ENCODE data around the gene PARP3. TPM values are rescaled to one million over a fixed set of nuclear protein-coding genes. Genes with fewer than 3 reads are reported as not detected.
A peak's percentile ranks its signal among the peaks of the same experiment; 100 is the strongest.

The PARP3 gene
- polyA plus RNA-seq, 2 of the 4 experiments (the other 2 are of a cell fraction), result 7.6 to 11.0 TPM

- DNase-seq (ENCODE audit: low read depth in 1 of 2, low spot score in 1 of 2) (no peak), ATAC-seq (no peak), FAIRE-seq (no peak)
- no peak for TF ChIP-seq JUN (IDR thresholded peaks at IDR 0.05)
- TF ChIP-seq HOXB5 (CRISPR knock-in tag; IDR thresholded peaks at IDR 0.05), result no peak
- no peak for TF ChIP-seq ATOH8 (CRISPR knock-in tag; IDR thresholded peaks at IDR 0.05; ENCODE audit: low read depth)
- no peak for TF ChIP-seq RCOR1 (IDR thresholded peaks at IDR 0.05; ENCODE audit: low read depth, low read length)
- TF ChIP-seq ZSCAN20 (CRISPR knock-in tag; IDR thresholded peaks at IDR 0.05), result no peak
- no peak for TF ChIP-seq FOXS1 (CRISPR knock-in tag; IDR thresholded peaks at IDR 0.05)
- no peak for TF ChIP-seq KDM1A (IDR thresholded peaks at IDR 0.05; ENCODE audit: low read depth)
- TF ChIP-seq EHMT2 (IDR thresholded peaks at IDR 0.05; ENCODE audit: low read depth), result no peak
- no peak for TF ChIP-seq HMGXB4 (CRISPR knock-in tag; IDR thresholded peaks at IDR 0.05; ENCODE audit: borderline replicate concordance)
- no peak for TF ChIP-seq KDM5A (IDR thresholded peaks at IDR 0.05)
- peaks cover 32% of the 10 kb centered on the region for H3K4me1 ChIP-seq
- H3K27ac ChIP-seq, result peak overlapping the region; percentile 80 to 97
- peak overlapping the region; percentile 74 for H3K4me2 ChIP-seq
- peak overlapping the region; percentile 51 for H3K4me3 ChIP-seq
- POLR2A ChIA-PET, result interaction anchor here (0.6 to 3.3 kb wide), 6 partner anchors 8 to 171 kb away, joined by 3 to 32 read pairs (median 9); partner anchors contain the start of genes ABHD14B and RPL29
- WGBS (ENCODE audit: missing lambda C conversion rate), result 72% methylated on average over 19 of the region's 22 CpGs
- CTCF ChIA-PET, result interaction anchor here (0.7 to 5.0 kb wide), 7 partner anchors 12 to 56 kb away, joined by 3 to 53 read pairs (median 6); partner anchors contain the start of genes ABHD14A, ABHD14B, PARP3 and RRP9
- H3K9me3 ChIP-seq, result no peaks in the 10 kb centered on the region
Observed at GRCh38 chr3:51983578-51984268, 41.6 kb downstream of the PARP3 start.

- ChIA-PET POLR2A (interaction anchor here (0.6 to 3.3 kb wide), 4 partner anchors 8 to 19 kb away, joined by 3 to 32 read pairs (median 14); partner anchors contain the start of genes ABHD14B and RPL29), CTCF (interaction anchor here (1.1 to 5.0 kb wide), 4 partner anchors 12 to 43 kb away, joined by 3 to 53 read pairs (median 4); partner anchors contain the start of genes ABHD14A, ABHD14B and RRP9)
- Histone ChIP-seq H3K9me3 (no peaks in the 10 kb centered on the region), H3K4me2 (peak overlapping the region; percentile 74), H3K27ac (peak overlapping the region; percentile 80 to 97; a peak in 5 of 6 replicates), H3K4me3 (peak overlapping the region; percentile 51; the same call in 1 of the 3 replicates), H3K4me1 (peaks cover 32% of the 10 kb centered on the region)
- DNase-seq (ENCODE audit: low read depth in 1 of 2, low spot score in 1 of 2) (no peak), FAIRE-seq (no peak), ATAC-seq (no peak)
- TF ChIP-seq JUN (IDR thresholded peaks at IDR 0.05) (no peak), MAX (IDR thresholded peaks at IDR 0.05) (no peak), KDM1A (IDR thresholded peaks at IDR 0.05; ENCODE audit: low read depth) (no peak), CHD2 (IDR thresholded peaks at IDR 0.05; ENCODE audit: low read length, partially characterized antibody) (no peak)
Observed at GRCh38 chr3:51984269-51984647, 42.1 kb downstream of the PARP3 start.

- DNase-seq (ENCODE audit: low read depth in 1 of 2, low spot score in 1 of 2) (no peak), FAIRE-seq (no peak), ATAC-seq (no peak)
- H3K4me1 ChIP-seq, result peaks cover 32% of the 10 kb centered on the region
- no peaks in the 10 kb centered on the region for H3K9me3 ChIP-seq
- H3K4me2 ChIP-seq, result no peak overlapping the region
- ChIA-PET CTCF (interaction anchor here (1.1 to 5.0 kb wide), 3 partner anchors 13 to 44 kb away, joined by 3 to 53 read pairs (median 4); partner anchors contain the start of genes ABHD14A, ABHD14B and RRP9), POLR2A (no interaction called here)
- no peak overlapping the region for H3K27ac ChIP-seq
- TF ChIP-seq SREBF2 (IDR thresholded peaks at IDR 0.05) (no peak), FOSL2 (IDR thresholded peaks at IDR 0.05) (no peak), FOSL2 (CRISPR knock-in tag; IDR thresholded peaks at IDR 0.05) (no peak), ZC3H11A (IDR thresholded peaks at IDR 0.05) (no peak), CHD2 (IDR thresholded peaks at IDR 0.05; ENCODE audit: low read length, partially characterized antibody) (no peak), MAFK (IDR thresholded peaks at IDR 0.05; ENCODE audit: partially characterized antibody) (no peak), ZNF302 (CRISPR knock-in tag; IDR thresholded peaks at IDR 0.05) (no peak), HES2 (IDR thresholded peaks at IDR 0.05) (no peak), NR3C1 (IDR thresholded peaks at IDR 0.05) (no peak), ZSCAN20 (CRISPR knock-in tag; IDR thresholded peaks at IDR 0.05) (no peak), EHMT2 (IDR thresholded peaks at IDR 0.05; ENCODE audit: low read depth) (no peak), MAX (IDR thresholded peaks at IDR 0.05) (no peak), RARB (CRISPR knock-in tag; IDR thresholded peaks at IDR 0.05) (no peak)
- WGBS (ENCODE audit: missing lambda C conversion rate), result no CpG with 5 or more reads among the region's 6 CpGs
- no peak overlapping the region for H3K4me3 ChIP-seq
Observed at GRCh38 chr3:51985063-51985462, 42.9 kb downstream of the PARP3 start.

Data from A549 (cell line).